Muscle of leg (tissue), 11 donors: ENCODE measurements around the gene LDLRAD4. TPM values are rescaled to one million over a fixed set of nuclear protein-coding genes. Genes with fewer than 3 reads are reported as not detected.

Experiments used
- DNase-seq: peaks from one replicate; pipeline ENCODE4 v3.0.0; 2013
- H3K27ac ChIP-seq: one replicate; pipeline ENCODE4 v1.5.1; 2013; ENCODE audit warnings: mild to moderate bottlenecking, low read length, control low read depth
- H3K27me3 ChIP-seq: one replicate; pipeline ENCODE4 v1.6.1; 2013; ENCODE audit warnings: low read length; ENCODE audit not compliant: control insufficient read depth, insufficient read depth
- H3K36me3 ChIP-seq: one replicate; pipeline ENCODE4 v1.6.1; 2013; ENCODE audit warnings: low read length; ENCODE audit not compliant: control insufficient read depth, insufficient read depth
- H3K4me1 ChIP-seq: one replicate; pipeline ENCODE4 v1.6.1; 2013; ENCODE audit warnings: low read length; ENCODE audit not compliant: control insufficient read depth, insufficient read depth
- H3K4me3 ChIP-seq: one replicate; pipeline ENCODE4 v1.5.1; 2013; ENCODE audit warnings: low read length, control low read depth
- H3K9me3 ChIP-seq: replicated peaks from 2 replicates; pipeline ENCODE4 v1.6.1; 2013; ENCODE audit warnings: low read depth, low read length; ENCODE audit not compliant: control insufficient read depth
- WGBS: methylation state at CpG from one replicate; pipeline ENCODE4 v1.1.5; 2013; ENCODE audit warnings: missing lambda C conversion rate; ENCODE audit not compliant: insufficient coverage; 5-methylcytosine and 5-hydroxymethylcytosine counted together
- polyA plus RNA-seq, 8 donors: library from polyadenylated mRNA; unstranded; fragments of 120-200 nt; gene quantifications; one replicate each; pipeline versions ENCODE4 v1.2.1 to v1.2.3, GENCODE V29; 2013; ENCODE audit warnings: inconsistent platforms in 1 of 8, low replicate concordance in 1 of 8; ENCODE audit not compliant: insufficient read length in 8 of 8, insufficient read depth in 1 of 8
- total RNA-seq: library from RNA; stranded (reverse); fragments of 120-200 nt; gene quantifications from one replicate; pipeline ENCODE4 v1.2.4, GENCODE V29; 2013

LDLRAD4 gene
- total and polyA plus RNA-seq, 9 donors = 9.0 to 20.8 (median 14.4) TPM

DNA sequence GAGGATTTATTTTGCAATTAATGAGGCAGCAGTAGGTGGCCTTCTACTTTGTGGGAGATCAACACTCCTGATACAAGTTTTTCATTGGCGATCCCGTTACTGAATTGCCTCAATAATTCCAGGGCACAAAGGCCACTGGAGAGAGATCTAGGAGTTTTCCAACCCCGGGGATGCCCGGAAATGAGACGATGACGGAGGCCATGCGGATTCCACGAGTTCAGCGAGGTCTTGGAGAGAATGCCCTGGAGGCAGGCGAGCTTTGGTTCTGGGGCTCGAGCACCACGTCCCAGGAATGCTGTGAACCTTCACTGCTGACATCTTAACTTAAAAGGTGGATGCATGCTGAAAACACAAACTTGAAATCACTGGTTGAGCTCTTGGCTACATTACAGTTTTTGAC lies 74.2 kb downstream of the LDLRAD4 start:
- no peak for DNase-seq
- Histone ChIP-seq H3K27ac (no peak overlapping the region), H3K4me3 (no peak overlapping the region), H3K9me3 (no peaks in the 10 kb centered on the region), H3K27me3 (no peaks in the 10 kb centered on the region), H3K4me1 (peaks cover 10% of the 10 kb centered on the region), H3K36me3 (no peaks in the 10 kb centered on the region)
- 78% methylated on average over 12 of the region's 12 CpGs for WGBS

DNA sequence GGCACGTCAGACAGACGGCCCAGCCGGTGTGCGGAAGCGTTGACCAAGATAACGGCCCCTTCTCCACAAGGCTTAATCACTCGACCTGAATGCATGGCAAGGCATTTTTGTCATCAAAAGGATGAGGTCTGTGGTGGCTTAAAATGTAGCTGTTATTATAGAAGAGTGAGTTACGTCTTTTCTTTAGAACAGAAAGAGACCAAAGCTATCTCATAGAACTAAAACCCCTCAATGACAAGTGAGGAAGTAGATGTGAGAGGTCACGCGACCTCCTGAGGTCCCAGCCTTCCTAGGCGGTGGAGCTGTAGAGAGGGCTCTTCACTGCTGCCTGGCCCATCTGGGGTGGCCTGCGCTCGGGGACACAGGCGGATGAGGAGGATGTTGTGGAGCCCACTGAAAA lies 75.7 kb downstream of the LDLRAD4 start:
- Histone ChIP-seq H3K27ac (no peak overlapping the region), H3K36me3 (no peaks in the 10 kb centered on the region), H3K27me3 (no peaks in the 10 kb centered on the region), H3K9me3 (no peaks in the 10 kb centered on the region), H3K4me1 (peaks cover 7% of the 10 kb centered on the region), H3K4me3 (no peak overlapping the region)
- 100% methylated on average over 1 of the region's 14 CpGs for WGBS
- DNase-seq = no peak

DNA sequence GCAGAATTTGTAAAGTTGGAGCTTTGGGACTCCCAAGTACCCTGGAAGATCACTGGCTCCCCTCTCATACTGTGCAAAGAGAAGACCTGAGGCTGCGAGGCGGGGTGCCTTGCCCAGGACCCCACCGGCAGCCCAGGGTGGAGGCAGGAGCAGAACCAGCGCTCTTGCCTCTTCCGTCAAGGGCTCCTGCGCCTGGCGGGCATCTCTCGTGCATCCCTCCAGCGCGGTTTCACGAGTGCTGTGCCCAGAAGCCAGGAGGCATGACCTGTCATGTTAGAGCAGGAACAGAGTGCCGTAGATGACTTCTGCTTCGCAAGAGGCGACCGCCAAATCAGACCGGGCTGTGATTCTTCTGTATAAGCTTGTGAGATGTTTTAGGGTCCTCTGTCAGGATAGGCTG lies 77.3 kb downstream of the LDLRAD4 start:
- Histone ChIP-seq H3K27ac (no peak overlapping the region), H3K9me3 (no peaks in the 10 kb centered on the region), H3K27me3 (no peaks in the 10 kb centered on the region), H3K4me1 (peaks cover 11% of the 10 kb centered on the region), H3K36me3 (no peaks in the 10 kb centered on the region), H3K4me3 (no peak overlapping the region)
- WGBS = 94% methylated on average over 16 of the region's 16 CpGs
- DNase-seq = no peak

DNA sequence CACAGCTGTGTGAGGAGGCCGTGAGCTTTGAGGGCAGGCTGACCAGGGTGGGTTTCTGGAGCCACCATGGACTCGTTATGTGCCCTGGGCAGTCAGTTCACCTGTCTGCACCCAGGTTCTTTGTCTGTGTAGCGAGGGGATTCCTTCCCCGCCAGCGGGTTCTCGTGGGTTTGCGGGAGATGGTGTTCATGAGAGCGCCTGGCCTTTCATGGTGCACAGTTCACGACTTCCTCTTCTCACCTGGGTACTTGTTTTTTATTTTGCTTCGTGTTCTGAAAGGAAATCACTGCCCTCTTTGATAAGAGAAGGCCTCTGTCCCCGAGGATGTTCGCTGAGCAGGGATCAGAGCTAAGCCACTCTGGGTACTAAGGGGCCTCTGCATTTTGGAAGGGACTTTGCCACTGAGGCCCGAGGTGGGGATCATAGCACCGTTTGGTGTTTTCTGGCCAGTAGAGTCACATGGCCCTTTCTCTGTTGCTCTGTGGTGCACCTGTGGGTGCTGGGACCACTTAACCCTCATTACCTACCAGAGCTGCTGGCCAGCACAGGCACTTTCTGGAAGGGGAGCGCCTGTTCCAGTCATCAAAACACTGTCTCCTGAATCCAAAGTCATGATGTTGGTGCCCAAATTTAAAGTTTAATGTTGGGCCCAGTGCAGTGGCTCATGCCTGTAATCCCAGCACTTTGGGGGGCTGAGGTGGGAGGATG lies 78.5 kb downstream of the LDLRAD4 start:
- Histone ChIP-seq H3K4me3 (no peak overlapping the region), H3K4me1 (peaks cover 16% of the 10 kb centered on the region), H3K9me3 (no peaks in the 10 kb centered on the region), H3K27me3 (no peaks in the 10 kb centered on the region), H3K27ac (no peak overlapping the region), H3K36me3 (no peaks in the 10 kb centered on the region)
- DNase-seq = no peak
- WGBS = 83% methylated on average over 7 of the region's 15 CpGs

DNA sequence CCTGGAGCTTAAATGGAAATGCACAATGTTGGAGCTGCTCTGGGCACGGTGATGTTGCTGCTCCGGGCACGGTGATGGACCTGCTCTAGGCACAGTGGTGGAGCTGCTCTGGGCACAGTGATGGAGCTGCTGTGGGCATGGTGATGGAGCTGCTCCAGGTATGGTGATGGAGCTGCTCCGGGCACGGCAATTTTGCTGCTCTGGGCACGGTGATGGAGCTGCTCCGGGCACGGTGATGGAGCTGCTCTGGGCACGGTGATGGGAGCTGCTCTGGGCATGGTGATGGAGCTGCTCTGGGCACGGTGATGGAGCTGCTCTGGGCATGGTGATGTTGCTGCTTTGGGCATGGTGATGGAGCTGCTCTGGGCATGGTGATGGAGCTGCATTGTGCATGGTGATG lies 79.7 kb downstream of the LDLRAD4 start:
- Histone ChIP-seq H3K4me1 (peaks cover 27% of the 10 kb centered on the region), H3K36me3 (no peaks in the 10 kb centered on the region), H3K27ac (no peak overlapping the region), H3K27me3 (no peaks in the 10 kb centered on the region), H3K4me3 (no peak overlapping the region), H3K9me3 (no peaks in the 10 kb centered on the region)
- no peak for DNase-seq
- WGBS = 98% methylated on average over 10 of the region's 10 CpGs

DNA sequence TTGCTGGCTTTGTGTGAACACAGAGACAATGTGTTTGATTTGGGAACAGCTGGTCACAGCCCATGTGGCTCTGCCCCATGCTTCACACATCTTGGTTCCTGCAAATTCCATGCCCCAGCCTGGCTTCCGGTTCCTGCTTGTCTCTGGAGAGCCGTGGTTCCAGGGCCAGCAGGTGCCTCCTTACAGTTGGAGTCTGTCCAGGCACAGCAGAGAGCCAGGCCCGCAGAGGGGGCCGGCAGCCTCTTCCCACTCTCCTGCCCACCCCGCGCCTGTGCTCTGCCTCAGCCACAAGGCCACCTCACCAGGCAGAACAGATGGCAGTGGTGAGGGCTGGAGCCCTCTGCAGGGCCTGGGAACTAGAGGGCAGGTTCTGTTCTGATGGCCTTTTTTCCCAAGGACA lies 81.5 kb downstream of the LDLRAD4 start:
- Histone ChIP-seq H3K27ac (peak overlapping the region; percentile 20), H3K36me3 (no peaks in the 10 kb centered on the region), H3K4me3 (no peak overlapping the region), H3K27me3 (no peaks in the 10 kb centered on the region), H3K9me3 (no peaks in the 10 kb centered on the region), H3K4me1 (peaks cover 29% of the 10 kb centered on the region)
- WGBS = 67% methylated on average over 6 of the region's 6 CpGs
- DNase-seq = peak; percentile 69

DNA sequence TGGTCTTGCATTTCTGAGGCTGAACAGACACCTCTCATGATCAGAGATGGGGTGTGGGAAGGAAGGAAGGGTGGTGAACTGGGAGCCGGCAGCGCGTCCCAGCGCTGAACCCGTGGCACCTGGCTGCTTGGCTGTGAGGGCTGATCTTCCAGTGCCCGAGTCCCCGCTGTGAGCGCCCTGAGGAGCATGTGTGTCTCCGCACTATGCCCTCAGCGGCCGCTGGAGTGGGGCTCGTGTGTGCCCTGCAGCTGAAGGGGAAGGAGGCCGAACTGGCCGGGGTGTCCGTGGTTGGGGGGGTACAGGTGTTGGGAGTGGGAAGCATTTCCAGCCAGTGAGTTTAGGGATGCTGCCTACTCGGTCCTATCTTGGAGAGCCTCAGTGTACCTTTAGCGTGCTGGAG lies 82.2 kb downstream of the LDLRAD4 start:
- no peak for DNase-seq
- no peaks in the 10 kb centered on the region for H3K36me3 ChIP-seq
- H3K27me3 ChIP-seq = no peaks in the 10 kb centered on the region
- H3K9me3 ChIP-seq = peaks cover 4% of the 10 kb centered on the region
- no peak overlapping the region for H3K27ac ChIP-seq
- 91% methylated on average over 14 of the region's 17 CpGs for WGBS
- H3K4me1 ChIP-seq = peaks cover 29% of the 10 kb centered on the region
- no peak overlapping the region for H3K4me3 ChIP-seq

DNA sequence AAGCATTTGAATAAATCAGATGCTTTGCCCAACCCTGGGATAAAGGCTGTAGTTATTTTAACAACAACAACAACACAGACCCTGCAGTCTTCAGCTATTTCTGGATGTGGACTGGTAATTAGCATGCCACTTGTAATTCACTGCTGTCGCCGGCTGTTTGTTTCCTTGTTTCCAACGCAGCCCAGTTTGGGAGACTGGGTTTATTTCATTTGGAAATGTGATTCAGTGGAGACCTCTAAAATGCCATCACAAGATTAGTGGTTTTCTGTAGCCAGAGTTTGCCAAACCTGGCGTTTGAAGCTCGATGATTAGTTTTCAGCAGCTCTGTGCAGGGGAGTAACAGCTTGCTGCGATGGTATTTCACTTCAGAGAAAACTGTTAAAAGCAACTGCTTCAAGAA lies 83.5 kb downstream of the LDLRAD4 start:
- Histone ChIP-seq H3K9me3 (peaks cover 6% of the 10 kb centered on the region), H3K4me3 (no peak overlapping the region), H3K27ac (peak overlapping the region; percentile 35), H3K4me1 (peaks cover 32% of the 10 kb centered on the region), H3K36me3 (no peaks in the 10 kb centered on the region), H3K27me3 (no peaks in the 10 kb centered on the region)
- DNase-seq = peak; percentile 23
- 8% methylated on average over 3 of the region's 6 CpGs for WGBS

DNA sequence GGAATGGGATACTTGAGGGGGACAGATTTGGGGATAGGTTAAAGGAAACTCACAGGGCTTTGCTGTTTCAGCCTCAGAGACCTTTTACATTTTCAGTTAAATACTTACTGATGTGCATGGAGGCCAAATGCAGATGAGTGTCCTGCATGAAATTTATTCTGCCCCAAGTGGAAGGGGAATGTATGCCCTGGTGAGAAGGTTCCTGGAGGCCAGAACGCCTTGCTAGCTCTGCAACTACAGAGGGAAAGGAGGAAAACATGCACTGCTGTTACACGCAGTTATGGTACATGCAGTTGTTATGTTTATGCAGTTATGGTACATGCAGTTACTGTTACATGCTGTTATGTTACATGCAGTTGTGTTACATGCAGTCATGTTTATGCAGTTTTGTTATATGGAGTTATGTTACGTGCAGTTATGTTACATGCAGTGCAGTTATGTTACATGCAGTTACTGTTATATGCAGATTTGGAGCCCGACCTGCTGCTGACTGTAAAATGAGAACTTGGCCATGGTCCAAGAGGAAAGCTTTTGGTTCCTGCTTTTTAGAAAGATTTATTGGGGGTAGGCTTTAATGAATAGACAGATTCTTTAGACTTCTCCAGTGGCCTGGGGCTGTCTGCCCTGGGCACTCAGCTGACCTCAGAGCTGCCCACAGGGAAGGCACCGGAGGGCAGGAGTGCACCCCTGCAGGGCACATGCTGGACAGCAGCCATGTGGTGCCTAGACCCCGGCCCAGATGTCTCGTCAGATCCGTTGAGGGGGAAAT lies 84.1 kb downstream of the LDLRAD4 start:
- 17% methylated on average over 8 of the region's 8 CpGs for WGBS
- H3K4me3 ChIP-seq = no peak overlapping the region
- H3K27ac ChIP-seq = peak overlapping the region; percentile 35
- H3K27me3 ChIP-seq = no peaks in the 10 kb centered on the region
- peaks cover 6% of the 10 kb centered on the region for H3K9me3 ChIP-seq
- H3K36me3 ChIP-seq = no peaks in the 10 kb centered on the region
- peak; percentile 84 for DNase-seq
- H3K4me1 ChIP-seq = peaks cover 32% of the 10 kb centered on the region

DNA sequence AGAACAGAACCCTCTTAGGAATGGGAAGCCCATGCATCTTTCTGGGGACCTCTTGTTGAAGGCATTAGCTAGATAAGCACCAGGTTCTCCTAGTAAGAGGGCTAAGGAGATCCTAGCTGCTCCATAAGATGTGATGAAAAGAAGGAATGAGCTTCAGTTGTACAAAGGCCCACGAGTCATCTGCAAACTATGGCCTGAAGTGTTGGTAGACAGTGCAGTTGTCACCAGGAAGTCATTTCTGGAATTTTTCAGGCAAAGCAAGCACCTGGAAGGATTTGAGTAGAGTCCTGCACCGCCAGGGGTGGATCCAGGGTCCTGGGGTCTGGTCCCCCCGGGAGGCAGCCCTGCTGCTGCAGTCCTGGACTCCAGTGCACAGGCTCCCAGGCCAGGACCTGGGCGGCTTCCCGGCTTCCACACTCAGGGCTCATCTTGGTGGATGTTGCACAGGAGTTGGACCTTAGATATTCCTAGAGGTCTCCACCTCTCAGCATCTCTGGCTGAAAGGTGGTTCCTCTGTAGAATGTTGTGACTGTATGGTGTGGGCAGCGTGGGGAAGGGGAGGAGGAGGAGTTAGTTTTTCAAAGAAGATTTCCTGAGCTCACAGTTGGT lies 85.3 kb downstream of the LDLRAD4 start:
- no peak overlapping the region for H3K4me3 ChIP-seq
- no peaks in the 10 kb centered on the region for H3K27me3 ChIP-seq
- H3K9me3 ChIP-seq = peaks cover 6% of the 10 kb centered on the region
- no peak for DNase-seq
- WGBS = 92% methylated on average over 4 of the region's 6 CpGs
- H3K27ac ChIP-seq = no peak overlapping the region
- H3K4me1 ChIP-seq = peaks cover 32% of the 10 kb centered on the region
- H3K36me3 ChIP-seq = no peaks in the 10 kb centered on the region
